ENCODE measurements around the gene FZD8.

Gene FZD8

GRCh38 chr10:35633006-35633980, 8.8 kb downstream of the FZD8 start:
- no peak for TF ChIP-seq GATA3 (IDR thresholded peaks at IDR 0.05; ENCODE audit: low read depth, low read length)
- no peak for TF ChIP-seq GATA2 (IDR thresholded peaks at IDR 0.05; ENCODE audit: low read depth, low read length)

GRCh38 chr10:35632027-35632426, 10.1 kb downstream of the FZD8 start:
- TF ChIP-seq GATA3 (IDR thresholded peaks at IDR 0.05; ENCODE audit: low read depth, low read length) (no peak), GATA2 (IDR thresholded peaks at IDR 0.05; ENCODE audit: low read depth, low read length) (no peak)

- TF ChIP-seq GATA3 (IDR thresholded peaks at IDR 0.05; ENCODE audit: low read depth, low read length) = no peak
- TF ChIP-seq GATA2 (IDR thresholded peaks at IDR 0.05; ENCODE audit: low read depth, low read length) = no peak
Observed at GRCh38 chr10:35631404-35631803, 10.7 kb downstream of the FZD8 start.

- TF ChIP-seq GATA3 (IDR thresholded peaks at IDR 0.05; ENCODE audit: low read depth, low read length) = no peak
- no peak for TF ChIP-seq GATA2 (IDR thresholded peaks at IDR 0.05; ENCODE audit: low read depth, low read length)
Observed at GRCh38 chr10:35626971-35627507, 15.1 kb downstream of the FZD8 start.

- TF ChIP-seq GATA3 (IDR thresholded peaks at IDR 0.05; ENCODE audit: low read depth, low read length) (no peak), GATA2 (IDR thresholded peaks at IDR 0.05; ENCODE audit: low read depth, low read length) (no peak)
Observed at GRCh38 chr10:35614312-35614711, 27.8 kb downstream of the FZD8 start.

GRCh38 chr10:35613597-35614226, 28.4 kb downstream of the FZD8 start:
- TF ChIP-seq GATA3 (IDR thresholded peaks at IDR 0.05; ENCODE audit: low read depth, low read length) (no peak), GATA2 (IDR thresholded peaks at IDR 0.05; ENCODE audit: low read depth, low read length) (no peak)

GRCh38 chr10:35613107-35613440, 29.0 kb downstream of the FZD8 start:
- no peak for TF ChIP-seq GATA3 (IDR thresholded peaks at IDR 0.05; ENCODE audit: low read depth, low read length)
- no peak for TF ChIP-seq GATA2 (IDR thresholded peaks at IDR 0.05; ENCODE audit: low read depth, low read length)

- TF ChIP-seq GATA3 (IDR thresholded peaks at IDR 0.05; ENCODE audit: low read depth, low read length) (no peak), GATA2 (IDR thresholded peaks at IDR 0.05; ENCODE audit: low read depth, low read length) (no peak)
Observed at GRCh38 chr10:35612385-35613106, 29.6 kb downstream of the FZD8 start.

- TF ChIP-seq GATA2 (IDR thresholded peaks at IDR 0.05; ENCODE audit: low read depth, low read length) (no peak), GATA3 (IDR thresholded peaks at IDR 0.05; ENCODE audit: low read depth, low read length) (no peak)
Observed at GRCh38 chr10:35611750-35612149, 30.3 kb downstream of the FZD8 start.

GRCh38 chr10:35608328-35608672, 33.8 kb downstream of the FZD8 start:
- TF ChIP-seq GATA3 (IDR thresholded peaks at IDR 0.05; ENCODE audit: low read depth, low read length) = no peak
- TF ChIP-seq GATA2 (IDR thresholded peaks at IDR 0.05; ENCODE audit: low read depth, low read length) = no peak

- TF ChIP-seq GATA2 (IDR thresholded peaks at IDR 0.05; ENCODE audit: low read depth, low read length) = no peak
Observed at GRCh38 chr10:35607475-35608327, 34.4 kb downstream of the FZD8 start.

GRCh38 chr10:35606430-35606829, 35.7 kb downstream of the FZD8 start:
- TF ChIP-seq GATA2 (IDR thresholded peaks at IDR 0.05; ENCODE audit: low read depth, low read length) (no peak), GATA3 (IDR thresholded peaks at IDR 0.05; ENCODE audit: low read depth, low read length) (no peak)

- TF ChIP-seq GATA2 (IDR thresholded peaks at IDR 0.05; ENCODE audit: low read depth, low read length) (no peak), GATA3 (IDR thresholded peaks at IDR 0.05; ENCODE audit: low read depth, low read length) (no peak)
Observed at GRCh38 chr10:35605191-35605590, 36.9 kb downstream of the FZD8 start, which contains the start of gene GJD4. Gene GJD4 (plus strand): TSS chr10:35605341. CDS start chr10:35605568, 227 bp downstream.
